Measurements from ENCODE around the gene WAC. TPM values are rescaled to one million over a fixed set of nuclear protein-coding genes. Genes with fewer than 3 reads are reported as not detected.
"Not testable (repeated sequence)": the region's sequence is repeated elsewhere in the genome, so short reads cannot be mapped to it uniquely, and the experiment has no call there.

The WAC gene
- total and polyA plus RNA-seq, 4 donors: 53.7 to 149 (median 90.2) TPM

GRCh38 chr10:28566458-28567015, 33.6 kb downstream of the WAC start:
- peaks cover 4 to 5% of the 10 kb centered on the region in 2 donors for H3K4me1 ChIP-seq (ENCODE audit: control insufficient read depth in 1 of 2, insufficient read depth in 2 of 2, low read length in 2 of 2)
- 8 to 16% methylated on average over 1 of the region's 1 CpG for WGBS, 2 donors
- no peaks in the 10 kb centered on the region for H3K36me3 ChIP-seq (ENCODE audit: control insufficient read depth in 1 of 2, insufficient read depth in 2 of 2, low read length in 1 of 2)
- H3K4me3 ChIP-seq (ENCODE audit: low read length in 2 of 2): no peak overlapping the region
- no peak overlapping the region for H3K27ac ChIP-seq (ENCODE audit: low read depth in 1 of 2, low read length in 2 of 2)
- intact Hi-C loops (cut with DNase I): no loop called here
- no peaks in the 10 kb centered on the region for H3K9me3 ChIP-seq (ENCODE audit: control insufficient read depth, low read length)
- ATAC-seq (ENCODE audit: low FRiP score) (no peak), DNase-seq (no peak)
- no peaks in the 10 kb centered on the region for H3K27me3 ChIP-seq (ENCODE audit: control insufficient read depth in 1 of 2, insufficient read depth in 2 of 2, low read length in 1 of 2)

- no peak overlapping the region for H3K27ac ChIP-seq (ENCODE audit: low read depth in 1 of 2, low read length in 2 of 2)
- DNase-seq (no peak), ATAC-seq (ENCODE audit: low FRiP score) (no peak)
- H3K27me3 ChIP-seq (ENCODE audit: control insufficient read depth in 1 of 2, insufficient read depth in 2 of 2, low read length in 1 of 2): no peaks in the 10 kb centered on the region
- intact Hi-C loops (cut with DNase I): no loop called here
- H3K4me1 ChIP-seq (ENCODE audit: control insufficient read depth in 1 of 2, insufficient read depth in 2 of 2, low read length in 2 of 2): peaks cover 0 to 2% of the 10 kb centered on the region in 2 donors
- H3K4me3 ChIP-seq (ENCODE audit: low read length in 2 of 2): no peak overlapping the region
- 32 to 58% methylated on average over 3 of the region's 3 CpGs for WGBS, 2 donors
- H3K9me3 ChIP-seq (ENCODE audit: control insufficient read depth, low read length): no peaks in the 10 kb centered on the region
- no peaks in the 10 kb centered on the region for H3K36me3 ChIP-seq (ENCODE audit: control insufficient read depth in 1 of 2, insufficient read depth in 2 of 2, low read length in 1 of 2)
Measured at GRCh38 chr10:28569506-28570159, 36.7 kb downstream of the WAC start.

GRCh38 chr10:28570598-28570997, 37.7 kb downstream of the WAC start:
- 58 to 64% methylated on average over 1 of the region's 1 CpG for WGBS, 2 donors
- no peaks in the 10 kb centered on the region for H3K4me1 ChIP-seq (ENCODE audit: control insufficient read depth in 1 of 2, insufficient read depth in 2 of 2, low read length in 2 of 2)
- no peaks in the 10 kb centered on the region for H3K9me3 ChIP-seq (ENCODE audit: control insufficient read depth, low read length)
- ATAC-seq (ENCODE audit: low FRiP score) (no peak), DNase-seq (no peak)
- intact Hi-C loops (cut with DNase I): no loop called here
- no peak overlapping the region for H3K4me3 ChIP-seq (ENCODE audit: low read length in 2 of 2)
- H3K27ac ChIP-seq (ENCODE audit: low read depth in 1 of 2, low read length in 2 of 2): no peak overlapping the region
- H3K27me3 ChIP-seq (ENCODE audit: control insufficient read depth in 1 of 2, insufficient read depth in 2 of 2, low read length in 1 of 2): no peaks in the 10 kb centered on the region
- H3K36me3 ChIP-seq (ENCODE audit: control insufficient read depth in 1 of 2, insufficient read depth in 2 of 2, low read length in 1 of 2): no peaks in the 10 kb centered on the region

GRCh38 chr10:28571265-28571664, 38.3 kb downstream of the WAC start:
- 95 to 96% methylated on average over 6 of the region's 6 CpGs for WGBS, 2 donors
- no peaks in the 10 kb centered on the region for H3K4me1 ChIP-seq (ENCODE audit: control insufficient read depth in 1 of 2, insufficient read depth in 2 of 2, low read length in 2 of 2)
- intact Hi-C loops (cut with DNase I): no loop called here
- H3K4me3 ChIP-seq (ENCODE audit: low read length in 2 of 2): no peak overlapping the region
- H3K9me3 ChIP-seq (ENCODE audit: control insufficient read depth, low read length): no peaks in the 10 kb centered on the region
- H3K27ac ChIP-seq (ENCODE audit: low read depth in 1 of 2, low read length in 2 of 2): no peak overlapping the region
- ATAC-seq (ENCODE audit: low FRiP score) (no peak), DNase-seq (no peak)
- no peaks in the 10 kb centered on the region for H3K36me3 ChIP-seq (ENCODE audit: control insufficient read depth in 1 of 2, insufficient read depth in 2 of 2, low read length in 1 of 2)
- no peaks in the 10 kb centered on the region for H3K27me3 ChIP-seq (ENCODE audit: control insufficient read depth in 1 of 2, insufficient read depth in 2 of 2, low read length in 1 of 2)

- not testable (repeated sequence) for ATAC-seq (ENCODE audit: low FRiP score); H3K9me3 ChIP-seq (ENCODE audit: control insufficient read depth, low read length)
- 87% methylated on average over 10 of the region's 10 CpGs for WGBS, 2 donors
Measured at GRCh38 chr10:28574214-28574613, 41.3 kb downstream of the WAC start.

GRCh38 chr10:28575852-28576251, 42.9 kb downstream of the WAC start:
- Histone ChIP-seq H3K27ac (ENCODE audit: low read depth in 1 of 2, low read length in 2 of 2) (no peak overlapping the region), H3K36me3 (ENCODE audit: control insufficient read depth in 1 of 2, insufficient read depth in 2 of 2, low read length in 1 of 2) (no peaks in the 10 kb centered on the region), H3K4me1 (ENCODE audit: control insufficient read depth in 1 of 2, insufficient read depth in 2 of 2, low read length in 2 of 2) (peaks cover 3 to 4% of the 10 kb centered on the region in 2 donors), H3K4me3 (ENCODE audit: low read length in 2 of 2) (no peak overlapping the region), H3K27me3 (ENCODE audit: control insufficient read depth in 1 of 2, insufficient read depth in 2 of 2, low read length in 1 of 2) (no peaks in the 10 kb centered on the region), H3K9me3 (ENCODE audit: control insufficient read depth, low read length) (no peaks in the 10 kb centered on the region)
- WGBS, 2 donors: 69 to 75% methylated on average over 5 of the region's 5 CpGs
- ATAC-seq (ENCODE audit: low FRiP score) (no peak), DNase-seq (no peak)
- intact Hi-C loops (cut with DNase I): no loop called here

More at GRCh38 chr10:28574214-28574613, 41.3 kb downstream of the WAC start:
- H3K27me3 ChIP-seq (ENCODE audit: control insufficient read depth in 1 of 2, insufficient read depth in 2 of 2, low read length in 1 of 2); H3K4me1 ChIP-seq (ENCODE audit: control insufficient read depth in 1 of 2, insufficient read depth in 2 of 2, low read length in 2 of 2); H3K4me3 ChIP-seq (ENCODE audit: low read length in 2 of 2); intact Hi-C loops (cut with DNase I); H3K36me3 ChIP-seq (ENCODE audit: control insufficient read depth in 1 of 2, insufficient read depth in 2 of 2, low read length in 1 of 2); H3K27ac ChIP-seq (ENCODE audit: low read depth in 1 of 2, low read length in 2 of 2); DNase-seq: not testable (repeated sequence)

- no peak overlapping the region for H3K27ac ChIP-seq (ENCODE audit: low read depth in 1 of 2, low read length in 2 of 2)
- no peaks in the 10 kb centered on the region for H3K9me3 ChIP-seq (ENCODE audit: control insufficient read depth, low read length)
- no peak for ATAC-seq (ENCODE audit: low FRiP score)
- no peaks in the 10 kb centered on the region for H3K36me3 ChIP-seq (ENCODE audit: control insufficient read depth in 1 of 2, insufficient read depth in 2 of 2, low read length in 1 of 2)
- no peaks in the 10 kb centered on the region for H3K27me3 ChIP-seq (ENCODE audit: control insufficient read depth in 1 of 2, insufficient read depth in 2 of 2, low read length in 1 of 2)
- no peak overlapping the region for H3K4me3 ChIP-seq (ENCODE audit: low read length in 2 of 2)
- peaks cover 4 to 7% of the 10 kb centered on the region in 2 donors for H3K4me1 ChIP-seq (ENCODE audit: control insufficient read depth in 1 of 2, insufficient read depth in 2 of 2, low read length in 2 of 2)
- DNase-seq: no peak
- 81 to 84% methylated on average over 4 of the region's 4 CpGs for WGBS, 2 donors
- intact Hi-C loops (cut with DNase I): no loop called here
Measured at GRCh38 chr10:28577506-28577905, 44.6 kb downstream of the WAC start.

- no peak for DNase-seq
- no peak for ATAC-seq (ENCODE audit: low FRiP score)
- peaks cover 4 to 7% of the 10 kb centered on the region in 2 donors for H3K4me1 ChIP-seq (ENCODE audit: control insufficient read depth in 1 of 2, insufficient read depth in 2 of 2, low read length in 2 of 2)
- H3K4me3 ChIP-seq (ENCODE audit: low read length in 2 of 2): no peak overlapping the region
- intact Hi-C loops (cut with DNase I): no loop called here
- H3K36me3 ChIP-seq (ENCODE audit: control insufficient read depth in 1 of 2, insufficient read depth in 2 of 2, low read length in 1 of 2): no peaks in the 10 kb centered on the region
- no peaks in the 10 kb centered on the region for H3K27me3 ChIP-seq (ENCODE audit: control insufficient read depth in 1 of 2, insufficient read depth in 2 of 2, low read length in 1 of 2)
- 95 to 97% methylated on average over 2 of the region's 2 CpGs for WGBS, 2 donors
- H3K27ac ChIP-seq (ENCODE audit: low read depth in 1 of 2, low read length in 2 of 2): no peak overlapping the region
- H3K9me3 ChIP-seq (ENCODE audit: control insufficient read depth, low read length): no peaks in the 10 kb centered on the region
Measured at GRCh38 chr10:28578454-28578853, 45.5 kb downstream of the WAC start.

- no peaks in the 10 kb centered on the region for H3K27me3 ChIP-seq (ENCODE audit: control insufficient read depth in 1 of 2, insufficient read depth in 2 of 2, low read length in 1 of 2)
- H3K4me3 ChIP-seq (ENCODE audit: low read length in 2 of 2): no peak overlapping the region
- no peak overlapping the region for H3K27ac ChIP-seq (ENCODE audit: low read depth in 1 of 2, low read length in 2 of 2)
- H3K4me1 ChIP-seq (ENCODE audit: control insufficient read depth in 1 of 2, insufficient read depth in 2 of 2, low read length in 2 of 2): peaks cover 4 to 7% of the 10 kb centered on the region in 2 donors
- 96 to 97% methylated on average over 1 of the region's 1 CpG for WGBS, 2 donors
- DNase-seq (no peak), ATAC-seq (ENCODE audit: low FRiP score) (no peak)
- H3K36me3 ChIP-seq (ENCODE audit: control insufficient read depth in 1 of 2, insufficient read depth in 2 of 2, low read length in 1 of 2): no peaks in the 10 kb centered on the region
- intact Hi-C loops (cut with DNase I): loop anchor here in 1 of 2 donors (5.0 kb wide), 1 partner anchor 44 kb away; no protein-coding TSS in a partner anchor
- no peaks in the 10 kb centered on the region for H3K9me3 ChIP-seq (ENCODE audit: control insufficient read depth, low read length)
Measured at GRCh38 chr10:28580825-28581224, 47.9 kb downstream of the WAC start.
